ENCODE results near the gene GLB1L2. TPM values are rescaled to one million over a fixed set of nuclear protein-coding genes. Genes with fewer than 3 reads are reported as not detected.
"Not testable (repeated sequence)": the region's sequence is repeated elsewhere in the genome, so short reads cannot be mapped to it uniquely, and the experiment has no call there.

Gene GLB1L2, protein sequence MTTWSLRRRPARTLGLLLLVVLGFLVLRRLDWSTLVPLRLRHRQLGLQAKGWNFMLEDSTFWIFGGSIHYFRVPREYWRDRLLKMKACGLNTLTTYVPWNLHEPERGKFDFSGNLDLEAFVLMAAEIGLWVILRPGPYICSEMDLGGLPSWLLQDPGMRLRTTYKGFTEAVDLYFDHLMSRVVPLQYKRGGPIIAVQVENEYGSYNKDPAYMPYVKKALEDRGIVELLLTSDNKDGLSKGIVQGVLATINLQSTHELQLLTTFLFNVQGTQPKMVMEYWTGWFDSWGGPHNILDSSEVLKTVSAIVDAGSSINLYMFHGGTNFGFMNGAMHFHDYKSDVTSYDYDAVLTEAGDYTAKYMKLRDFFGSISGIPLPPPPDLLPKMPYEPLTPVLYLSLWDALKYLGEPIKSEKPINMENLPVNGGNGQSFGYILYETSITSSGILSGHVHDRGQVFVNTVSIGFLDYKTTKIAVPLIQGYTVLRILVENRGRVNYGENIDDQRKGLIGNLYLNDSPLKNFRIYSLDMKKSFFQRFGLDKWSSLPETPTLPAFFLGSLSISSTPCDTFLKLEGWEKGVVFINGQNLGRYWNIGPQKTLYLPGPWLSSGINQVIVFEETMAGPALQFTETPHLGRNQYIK
- 9.1 TPM for polyA plus RNA-seq (2013, experiment 1 of 2)
- polyA plus RNA-seq (2013, experiment 2 of 2), result 9.3 TPM

DNA sequence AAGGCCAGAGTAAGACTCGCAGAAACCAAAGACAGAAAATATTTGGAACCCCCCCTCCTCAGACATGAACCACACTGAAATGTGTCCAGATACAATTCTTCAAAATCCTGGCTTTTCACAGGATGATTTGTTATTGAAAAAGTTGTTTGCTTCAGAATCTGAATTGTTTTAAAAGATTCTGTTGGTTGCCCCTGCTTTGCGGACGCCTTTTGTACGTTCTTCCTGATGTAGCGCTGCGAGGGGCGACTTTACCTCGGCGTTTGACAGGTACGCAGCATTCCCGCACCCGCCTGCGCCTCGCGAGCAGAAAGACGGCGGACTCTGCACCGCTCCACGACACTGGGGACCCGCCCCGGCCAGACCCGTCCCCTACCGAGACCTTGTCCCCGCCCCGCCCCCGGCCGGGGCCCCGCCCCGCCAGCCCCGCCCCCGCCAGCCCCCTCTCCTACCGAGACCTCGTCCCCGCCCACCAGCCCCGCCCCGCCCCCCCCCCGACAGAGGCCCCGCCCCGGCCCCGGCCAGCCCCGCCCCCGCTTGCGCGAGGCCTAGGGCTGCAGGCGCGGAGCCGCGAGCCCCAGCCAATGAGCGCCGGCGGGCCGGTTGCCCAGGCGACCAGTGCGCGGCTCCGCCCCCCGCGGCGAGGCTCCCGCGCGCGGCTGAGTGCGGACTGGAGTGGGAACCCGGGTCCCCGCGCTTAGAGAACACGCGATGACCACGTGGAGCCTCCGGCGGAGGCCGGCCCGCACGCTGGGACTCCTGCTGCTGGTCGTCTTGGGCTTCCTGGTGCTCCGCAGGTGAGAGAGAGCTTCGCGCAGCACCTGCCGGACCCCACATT lies at the start of gene GLB1L2:
GLB1L2 (plus strand) TSS at position 635 of the 835 bp plus-strand sequence; CDS start at position 709, 74 bp downstream.
- no peaks in the 10 kb centered on the region for H3K79me2 ChIP-seq (ENCODE audit: control insufficient read depth, insufficient read depth, low read length)
- H2BK120ac ChIP-seq (ENCODE audit: low read depth, low read length), result no peak within 1 kb of the TSS
- no peak within 1 kb of the TSS for H3K4ac ChIP-seq (ENCODE audit: low read depth, low read length)
- H2AK5ac ChIP-seq (ENCODE audit: low read length), result no peak within 1 kb of the TSS
- H3K4me2 ChIP-seq (ENCODE audit: low read length), result peak within 1 kb of the TSS; percentile 91
- no peak within 1 kb of the TSS for H3K18ac ChIP-seq (ENCODE audit: low read length)
- H3K79me1 ChIP-seq (ENCODE audit: low read length), result no peaks in the 10 kb centered on the region
- H3K4me1 ChIP-seq (ENCODE audit: control insufficient read depth, low read depth, low read length), result no peaks in the 10 kb centered on the region
- peaks cover 3% of the 10 kb centered on the region for H3K27me3 ChIP-seq (ENCODE audit: insufficient read depth, low read length, poor library complexity)
- H3K56ac ChIP-seq (ENCODE audit: low read length), result peak within 1 kb of the TSS; percentile 60
- no peaks in the 10 kb centered on the region for H3K36me3 ChIP-seq (ENCODE audit: control insufficient read depth, insufficient read depth, low read length)
- peak within 1 kb of the TSS; percentile 30 for H4K8ac ChIP-seq (ENCODE audit: low read depth, low read length)
- peak; percentile 79 for DNase-seq
- no peak within 1 kb of the TSS for H3K27ac ChIP-seq (ENCODE audit: low read depth, low read length)
- no CpG with 5 or more reads among the region's 80 CpGs for WGBS (ENCODE audit: extremely low coverage, insufficient coverage, low lambda C conversion rate)
- H2BK5ac ChIP-seq (ENCODE audit: low read length), result no peak within 1 kb of the TSS
- no peak within 1 kb of the TSS for H2BK15ac ChIP-seq (replicated peaks; ENCODE audit: low read depth)
- peak within 1 kb of the TSS; percentile 49 for H3K9ac ChIP-seq (ENCODE audit: low read length)
- H3K4me3 ChIP-seq (ENCODE audit: low read length), result peak within 1 kb of the TSS; percentile 56
- no peak within 1 kb of the TSS for H4K5ac ChIP-seq (ENCODE audit: low read length)
- H3K23ac ChIP-seq (ENCODE audit: low read length), result no peak within 1 kb of the TSS

DNA sequence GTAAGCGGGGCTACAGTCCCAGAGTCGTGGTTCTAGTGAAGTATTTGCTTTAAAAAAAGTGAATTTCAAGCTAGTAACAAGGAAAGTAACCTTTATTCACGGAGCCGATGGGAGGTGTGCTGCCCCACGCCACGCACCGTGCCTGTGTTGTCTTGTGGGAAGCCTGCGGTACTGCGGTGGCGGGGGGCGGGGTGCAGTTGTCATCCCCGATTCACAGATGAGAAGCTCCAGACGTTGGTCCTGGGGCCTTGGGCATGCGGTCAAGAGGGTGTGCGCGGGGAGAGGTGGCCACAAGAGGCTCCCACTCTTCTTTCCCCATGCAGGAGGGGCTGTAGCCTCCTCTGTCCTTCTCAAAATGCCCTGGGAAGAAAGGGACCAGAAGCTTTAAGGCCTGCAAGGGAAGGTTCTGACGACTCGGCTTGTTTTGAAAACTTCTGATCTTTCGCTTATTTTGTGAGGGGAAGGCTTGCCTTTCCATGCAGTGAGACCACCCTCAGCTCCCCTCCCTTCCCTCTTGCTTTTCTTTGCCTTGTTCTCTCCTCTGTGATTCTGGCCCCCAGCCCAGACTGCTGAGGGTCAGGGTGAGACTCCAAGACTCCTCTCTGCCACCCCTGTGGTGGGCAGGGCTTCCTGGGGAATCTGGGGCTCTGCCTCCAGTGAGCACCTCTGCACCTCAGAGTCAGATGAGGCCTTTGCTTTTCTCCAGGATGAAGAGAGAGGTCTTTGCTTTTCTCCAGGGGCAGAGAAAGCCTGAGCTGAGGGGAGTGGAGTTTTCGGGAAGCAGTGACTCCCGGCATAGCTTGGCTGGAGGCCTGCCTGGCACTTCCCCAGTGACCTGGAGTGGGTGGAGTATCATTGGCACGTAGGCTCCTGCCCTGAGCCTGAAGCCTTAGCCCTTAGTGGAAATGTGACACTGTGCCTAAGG lies 49.4 kb upstream of the GLB1L2 start:
- Histone ChIP-seq H2BK15ac (replicated peaks; ENCODE audit: low read depth) (no peak overlapping the region), H3K79me1 (ENCODE audit: low read length) (no peaks in the 10 kb centered on the region), H3K9ac (ENCODE audit: low read length) (no peak overlapping the region), H2BK5ac (ENCODE audit: low read length) (no peak overlapping the region), H2BK120ac (ENCODE audit: low read depth, low read length) (no peak overlapping the region), H3K4me1 (ENCODE audit: control insufficient read depth, low read depth, low read length) (no peaks in the 10 kb centered on the region), H3K27me3 (ENCODE audit: insufficient read depth, low read length, poor library complexity) (no peaks in the 10 kb centered on the region), H3K79me2 (ENCODE audit: control insufficient read depth, insufficient read depth, low read length) (no peaks in the 10 kb centered on the region), H3K4ac (ENCODE audit: low read depth, low read length) (no peak overlapping the region), H2AK5ac (ENCODE audit: low read length) (no peak overlapping the region), H3K27ac (ENCODE audit: low read depth, low read length) (no peak overlapping the region), H3K23ac (ENCODE audit: low read length) (no peak overlapping the region), H4K8ac (ENCODE audit: low read depth, low read length) (no peak overlapping the region), H3K36me3 (ENCODE audit: control insufficient read depth, insufficient read depth, low read length) (no peaks in the 10 kb centered on the region), H3K4me3 (ENCODE audit: low read length) (no peak overlapping the region), H3K56ac (ENCODE audit: low read length) (no peak overlapping the region), H4K5ac (ENCODE audit: low read length) (no peak overlapping the region), H3K18ac (ENCODE audit: low read length) (no peak overlapping the region), H3K4me2 (ENCODE audit: low read length) (no peak overlapping the region)
- no CpG with 5 or more reads among the region's 22 CpGs for WGBS (ENCODE audit: extremely low coverage, insufficient coverage, low lambda C conversion rate)
- DNase-seq, result no peak

DNA sequence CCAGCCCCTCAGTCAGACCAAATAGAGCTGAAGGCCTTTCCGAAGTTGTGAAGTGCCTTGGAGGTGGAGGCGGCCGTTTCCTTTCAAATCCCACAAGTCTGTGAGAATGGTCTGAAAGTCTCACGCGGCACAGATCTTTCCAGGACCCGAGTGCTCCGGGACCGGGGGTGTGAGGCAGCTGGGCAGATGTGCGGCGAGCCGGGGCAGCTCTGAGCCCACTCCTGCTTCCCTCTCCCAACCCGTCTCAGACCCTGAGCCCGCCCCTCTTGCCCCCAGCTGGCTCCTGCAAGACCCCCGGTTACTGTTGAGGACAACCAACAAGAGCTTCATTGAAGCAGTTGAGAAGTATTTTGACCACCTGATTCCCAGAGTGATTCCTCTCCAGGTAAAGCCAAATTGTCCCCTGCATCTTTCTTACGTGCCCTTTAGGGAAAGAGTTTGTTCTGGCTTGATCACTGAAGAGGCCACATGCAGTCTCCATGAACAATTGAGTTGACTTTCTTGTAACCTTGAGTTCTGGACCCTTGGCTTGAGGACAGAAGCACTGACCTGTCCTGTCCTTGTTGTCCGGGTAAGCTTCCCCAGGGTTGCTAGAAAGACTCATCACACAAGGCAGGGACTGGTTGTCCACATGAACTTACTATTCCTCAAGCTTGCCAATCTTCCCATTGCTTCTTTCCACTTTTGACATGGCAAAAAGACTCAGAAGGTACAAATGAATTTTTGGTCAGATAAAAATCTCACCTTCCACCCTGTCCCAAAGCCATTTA lies 48.1 kb upstream of the GLB1L2 start:
- Histone ChIP-seq H3K79me2 (ENCODE audit: control insufficient read depth, insufficient read depth, low read length) (no peaks in the 10 kb centered on the region), H3K18ac (ENCODE audit: low read length) (no peak overlapping the region), H2BK5ac (ENCODE audit: low read length) (no peak overlapping the region), H2AK5ac (ENCODE audit: low read length) (no peak overlapping the region), H3K79me1 (ENCODE audit: low read length) (no peaks in the 10 kb centered on the region), H2BK120ac (ENCODE audit: low read depth, low read length) (no peak overlapping the region), H3K36me3 (ENCODE audit: control insufficient read depth, insufficient read depth, low read length) (no peaks in the 10 kb centered on the region), H2BK15ac (replicated peaks; ENCODE audit: low read depth) (no peak overlapping the region), H4K8ac (ENCODE audit: low read depth, low read length) (no peak overlapping the region), H4K5ac (ENCODE audit: low read length) (no peak overlapping the region), H3K27me3 (ENCODE audit: insufficient read depth, low read length, poor library complexity) (no peaks in the 10 kb centered on the region), H3K4ac (ENCODE audit: low read depth, low read length) (no peak overlapping the region), H3K23ac (ENCODE audit: low read length) (no peak overlapping the region), H3K4me3 (ENCODE audit: low read length) (no peak overlapping the region), H3K4me1 (ENCODE audit: control insufficient read depth, low read depth, low read length) (no peaks in the 10 kb centered on the region), H3K27ac (ENCODE audit: low read depth, low read length) (no peak overlapping the region), H3K9ac (ENCODE audit: low read length) (no peak overlapping the region), H3K4me2 (ENCODE audit: low read length) (no peak overlapping the region), H3K56ac (ENCODE audit: low read length) (no peak overlapping the region)
- no CpG with 5 or more reads among the region's 16 CpGs for WGBS (ENCODE audit: extremely low coverage, insufficient coverage, low lambda C conversion rate)
- no peak for DNase-seq

DNA sequence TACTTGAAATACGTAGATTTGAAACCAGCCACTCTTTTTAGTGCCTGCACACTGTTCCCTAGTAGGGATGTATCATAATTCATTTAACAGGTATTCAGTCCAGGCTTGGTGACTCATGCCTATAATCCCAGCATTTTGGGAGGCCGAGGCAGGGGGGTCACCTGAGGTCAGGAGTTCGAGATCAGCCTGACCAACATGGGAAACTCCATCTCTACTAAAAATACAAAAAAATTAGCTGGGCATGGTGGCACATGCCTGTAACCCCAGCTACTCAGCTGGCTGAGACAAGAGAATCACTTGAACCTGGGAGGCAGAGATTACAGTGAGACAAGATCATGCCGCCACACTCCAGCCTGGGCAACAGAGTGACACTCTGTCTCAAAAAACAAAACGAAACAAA lies 47.4 kb upstream of the GLB1L2 start:
- H2BK5ac ChIP-seq (ENCODE audit: low read length); H3K4me2 ChIP-seq (ENCODE audit: low read length); H3K36me3 ChIP-seq (ENCODE audit: control insufficient read depth, insufficient read depth, low read length); DNase-seq; H3K18ac ChIP-seq (ENCODE audit: low read length); H3K4ac ChIP-seq (ENCODE audit: low read depth, low read length); H3K79me2 ChIP-seq (ENCODE audit: control insufficient read depth, insufficient read depth, low read length); H4K5ac ChIP-seq (ENCODE audit: low read length); H3K9ac ChIP-seq (ENCODE audit: low read length); H3K27me3 ChIP-seq (ENCODE audit: insufficient read depth, low read length, poor library complexity); H3K4me1 ChIP-seq (ENCODE audit: control insufficient read depth, low read depth, low read length); H3K56ac ChIP-seq (ENCODE audit: low read length); H2AK5ac ChIP-seq (ENCODE audit: low read length); H2BK15ac ChIP-seq (replicated peaks; ENCODE audit: low read depth); H3K27ac ChIP-seq (ENCODE audit: low read depth, low read length); H3K79me1 ChIP-seq (ENCODE audit: low read length); H3K4me3 ChIP-seq (ENCODE audit: low read length); H2BK120ac ChIP-seq (ENCODE audit: low read depth, low read length); H4K8ac ChIP-seq (ENCODE audit: low read depth, low read length); H3K23ac ChIP-seq (ENCODE audit: low read length): not testable (repeated sequence)
- no CpG with 5 or more reads among the region's 5 CpGs for WGBS (ENCODE audit: extremely low coverage, insufficient coverage, low lambda C conversion rate)

DNA sequence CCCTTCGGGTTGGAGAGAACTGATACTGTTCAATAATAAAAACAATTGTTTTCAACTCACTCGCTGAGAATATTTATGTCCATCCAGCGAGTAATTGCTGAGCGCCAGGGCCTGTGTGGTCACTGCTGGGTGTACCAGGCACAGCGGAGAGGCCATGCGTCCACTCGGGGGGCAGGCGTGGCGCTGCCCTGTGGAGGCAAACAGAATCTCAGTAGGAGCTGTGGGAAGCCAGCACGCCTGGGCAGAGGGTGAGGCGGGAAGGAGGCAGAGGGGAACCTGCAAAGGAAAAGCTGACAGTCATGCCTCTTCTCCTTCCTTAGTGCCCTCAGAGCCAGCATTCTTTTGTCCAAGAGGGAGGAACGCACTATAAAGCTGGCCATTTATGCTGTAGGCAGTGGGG lies 44.2 kb upstream of the GLB1L2 start:
- no CpG with 5 or more reads among the region's 12 CpGs for WGBS (ENCODE audit: extremely low coverage, insufficient coverage, low lambda C conversion rate)
- DNase-seq, result no peak
- Histone ChIP-seq H3K18ac (ENCODE audit: low read length) (no peak overlapping the region), H3K79me2 (ENCODE audit: control insufficient read depth, insufficient read depth, low read length) (no peaks in the 10 kb centered on the region), H3K27me3 (ENCODE audit: insufficient read depth, low read length, poor library complexity) (no peaks in the 10 kb centered on the region), H3K36me3 (ENCODE audit: control insufficient read depth, insufficient read depth, low read length) (no peaks in the 10 kb centered on the region), H3K27ac (ENCODE audit: low read depth, low read length) (no peak overlapping the region), H2BK5ac (ENCODE audit: low read length) (no peak overlapping the region), H2BK120ac (ENCODE audit: low read depth, low read length) (no peak overlapping the region), H4K8ac (ENCODE audit: low read depth, low read length) (no peak overlapping the region), H3K56ac (ENCODE audit: low read length) (no peak overlapping the region), H3K4me2 (ENCODE audit: low read length) (no peak overlapping the region), H2BK15ac (replicated peaks; ENCODE audit: low read depth) (no peak overlapping the region), H3K4me3 (ENCODE audit: low read length) (no peak overlapping the region), H3K79me1 (ENCODE audit: low read length) (no peaks in the 10 kb centered on the region), H4K5ac (ENCODE audit: low read length) (no peak overlapping the region), H3K4me1 (ENCODE audit: control insufficient read depth, low read depth, low read length) (peaks cover 3% of the 10 kb centered on the region), H3K23ac (ENCODE audit: low read length) (no peak overlapping the region), H2AK5ac (ENCODE audit: low read length) (no peak overlapping the region), H3K9ac (ENCODE audit: low read length) (no peak overlapping the region), H3K4ac (ENCODE audit: low read depth, low read length) (no peak overlapping the region)
